Kidney tubule cell (primary cell): Measurements from ENCODE around the gene EFCAB8.
"Not testable (repeated sequence)": the region's sequence is repeated elsewhere in the genome, so short reads cannot be mapped to it uniquely, and the experiment has no call there.

Source experiments
- DNase-seq: peaks from one replicate; pipeline ENCODE4 v3.0.0-alpha.2; 2018; ENCODE audit warnings: low spot score

Gene EFCAB8

DNA sequence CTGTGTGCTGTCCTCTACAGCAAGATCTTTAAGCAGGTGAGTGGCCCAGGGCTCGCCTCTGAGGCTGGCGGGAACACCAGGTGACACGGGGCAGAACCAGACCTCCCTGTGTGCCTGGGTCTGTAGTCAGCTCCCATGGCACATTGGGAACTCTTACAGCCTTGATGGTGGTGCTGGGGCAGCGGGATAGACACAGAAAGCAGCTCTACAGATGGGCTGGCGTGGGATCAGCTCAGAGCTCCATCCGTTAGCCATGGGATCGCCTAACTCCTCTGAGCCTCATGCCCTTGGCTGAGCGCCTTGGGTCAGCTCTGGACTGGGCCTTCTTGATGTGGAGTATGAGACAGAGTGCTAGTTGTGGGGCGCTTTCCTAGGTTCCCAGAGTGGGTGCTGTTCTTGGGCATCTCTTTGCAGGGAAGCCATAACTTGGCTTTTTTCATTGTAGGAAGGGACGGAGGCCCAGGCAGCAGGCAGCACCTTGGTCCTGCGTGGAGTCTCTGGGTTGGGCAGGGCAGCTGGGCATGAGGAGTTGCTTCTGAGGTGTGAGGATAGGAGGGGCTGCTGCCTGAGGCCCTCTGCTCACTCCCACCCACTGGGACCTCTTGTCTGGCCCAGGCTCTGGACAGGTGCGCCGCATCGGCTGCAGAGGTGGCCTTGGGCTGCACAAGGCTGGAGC, 51.3 kb downstream of the EFCAB8 start:
- DNase-seq: no peak

DNA sequence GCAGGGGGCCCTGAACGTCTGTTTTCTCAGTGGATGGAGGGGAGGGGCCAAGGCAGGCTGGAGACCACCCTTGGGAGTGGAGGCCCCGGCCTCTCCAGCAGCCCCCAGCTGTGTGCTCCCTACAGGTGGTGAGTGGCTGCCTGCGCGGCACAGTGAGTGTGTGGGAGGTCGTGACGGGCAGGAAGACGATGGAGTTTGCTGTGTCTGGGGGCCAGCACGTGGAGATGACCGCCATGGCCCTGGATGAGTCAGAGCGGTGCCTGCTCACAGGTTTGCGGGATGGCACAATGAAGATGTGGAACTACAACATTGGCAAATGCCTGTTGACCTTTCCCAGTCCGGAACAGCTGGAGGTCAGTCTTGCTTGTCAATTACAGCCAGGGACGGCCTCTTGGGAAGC, 52.6 kb downstream of the EFCAB8 start:
- no peak for DNase-seq

DNA sequence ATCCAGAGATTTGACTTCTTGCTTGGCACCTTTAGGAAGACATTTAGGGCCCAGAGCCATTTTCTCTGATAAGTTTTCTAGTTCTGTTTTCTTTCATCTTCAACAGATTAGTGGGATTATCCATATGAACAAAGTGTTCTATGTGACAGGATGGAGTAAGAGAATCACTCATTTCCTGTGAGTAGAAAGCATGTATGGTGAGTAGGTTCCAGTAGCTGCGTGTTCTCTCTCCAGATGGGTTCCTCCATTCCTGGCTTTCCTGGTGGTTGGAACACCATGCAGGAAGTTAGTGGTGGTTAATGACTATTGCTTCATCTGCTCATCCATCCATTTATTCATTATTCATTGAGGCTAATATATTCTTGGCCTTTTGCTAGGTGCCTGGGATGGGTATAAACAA, 54.0 kb downstream of the EFCAB8 start:
- DNase-seq: peak; percentile 5

DNA sequence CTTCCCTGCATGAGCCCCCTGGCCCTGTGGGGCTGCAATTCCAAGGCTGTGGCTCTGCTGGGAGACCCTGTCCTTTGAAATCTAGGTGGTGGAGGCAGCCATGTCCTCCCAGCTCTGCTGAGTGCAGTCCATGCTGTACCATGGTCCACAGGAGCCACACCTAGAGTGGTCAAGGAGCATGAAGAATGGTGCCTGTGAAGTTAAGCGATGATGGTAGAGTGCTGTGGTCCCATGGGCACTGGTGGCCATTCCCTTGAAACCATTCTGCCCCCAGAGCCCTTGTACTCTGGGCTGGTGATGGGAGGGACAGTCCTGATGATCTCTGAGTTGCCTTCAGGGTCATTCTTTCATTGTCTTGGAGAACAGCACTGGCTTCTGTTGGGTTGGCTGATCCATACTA, 55.3 kb downstream of the EFCAB8 start:
- no peak for DNase-seq

DNA sequence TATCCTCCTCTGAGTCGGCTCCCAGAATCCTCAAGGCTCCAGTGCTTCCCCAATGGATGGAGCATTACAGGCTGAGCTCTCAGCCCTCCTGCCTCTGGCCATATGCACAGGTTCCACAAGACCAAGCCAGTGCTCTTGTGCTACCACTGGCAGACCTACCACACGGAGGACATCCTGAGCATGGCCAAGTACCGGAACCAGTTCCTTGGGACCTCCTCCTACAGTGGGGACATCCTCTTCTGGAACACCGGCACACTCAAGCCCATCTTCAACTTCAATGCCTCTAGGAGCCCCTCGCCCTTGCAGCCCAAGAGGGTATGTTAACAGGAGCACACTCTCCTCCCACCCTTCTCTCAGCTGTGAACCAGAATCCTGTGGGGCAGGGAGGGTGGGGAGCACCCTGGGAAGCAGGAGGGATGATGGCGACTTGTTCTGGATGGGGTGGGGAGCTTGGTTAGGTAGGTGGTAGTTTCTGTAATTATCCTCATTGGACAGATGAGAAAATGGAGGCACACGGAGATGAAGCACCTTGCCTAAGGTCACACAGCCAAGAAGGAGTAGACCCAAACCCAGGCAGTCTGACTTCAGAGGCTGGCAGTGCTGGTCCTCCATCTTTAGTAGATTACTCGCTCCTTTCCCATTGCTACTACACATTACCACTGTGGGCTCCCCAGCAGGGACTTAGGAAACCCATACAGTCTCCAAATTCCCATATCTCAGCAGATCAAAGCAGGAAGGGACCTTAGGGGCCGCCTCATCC, 58.6 kb downstream of the EFCAB8 start:
- no peak for DNase-seq

DNA sequence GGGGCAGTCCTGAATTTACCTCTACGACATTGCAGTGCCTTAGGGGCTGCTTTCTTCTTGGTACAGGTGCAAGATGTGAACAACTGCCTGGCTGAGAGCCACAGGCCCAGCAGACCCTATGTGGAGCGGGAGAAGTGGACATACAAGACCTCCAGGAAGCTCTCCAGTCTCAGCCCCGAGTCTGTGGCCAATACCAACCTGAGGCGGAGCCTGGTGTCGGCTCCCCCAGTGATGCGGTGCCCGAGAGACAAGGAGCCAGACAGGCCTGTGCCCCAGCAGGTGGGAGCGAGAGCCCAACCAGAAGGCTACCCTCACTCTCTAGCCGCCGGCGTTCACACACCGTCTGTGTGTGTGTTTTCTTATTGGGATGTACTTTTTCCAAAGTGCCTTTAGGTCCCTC, 59.6 kb downstream of the EFCAB8 start:
- DNase-seq: no peak

DNA sequence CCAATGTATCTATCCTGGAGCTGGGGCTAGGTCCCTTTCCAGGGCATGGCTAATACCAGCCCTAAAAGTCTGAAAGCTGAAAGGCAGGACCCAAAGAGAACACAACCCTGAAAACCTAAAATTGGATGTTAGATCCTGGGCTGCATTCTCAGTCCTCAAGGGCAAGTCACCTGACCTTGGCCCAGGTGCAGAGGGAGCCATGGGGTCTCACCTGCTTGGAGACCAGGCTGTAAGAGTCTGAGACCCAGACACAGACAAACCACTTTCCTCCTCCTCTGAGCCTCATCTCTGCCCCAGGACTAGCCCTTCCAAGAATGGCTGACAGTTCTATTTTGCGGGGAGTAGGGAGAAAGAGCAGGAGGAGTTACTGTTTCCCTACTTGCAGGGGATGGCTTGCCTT, 60.0 kb downstream of the EFCAB8 start:
- DNase-seq: no peak

DNA sequence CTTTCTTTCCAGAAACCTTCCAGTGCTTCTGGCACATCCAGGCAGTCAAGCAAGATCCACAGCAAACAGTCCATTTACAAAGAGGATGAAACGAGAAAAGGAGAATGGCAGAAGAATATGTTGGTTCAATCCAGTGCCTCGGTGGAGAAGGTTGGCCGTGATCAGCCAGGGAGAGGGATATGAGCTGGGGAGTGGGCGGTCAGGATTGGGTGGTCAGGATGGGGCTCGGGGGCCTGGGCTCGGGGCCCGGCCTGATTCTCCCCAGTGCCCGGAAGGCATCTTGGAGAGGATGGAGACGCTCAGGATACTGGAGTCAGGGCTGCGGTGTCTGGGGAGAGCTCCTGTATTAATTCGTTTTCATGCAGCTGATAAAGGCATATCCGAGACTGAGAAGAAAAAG, 61.3 kb downstream of the EFCAB8 start:
- no peak for DNase-seq

DNA sequence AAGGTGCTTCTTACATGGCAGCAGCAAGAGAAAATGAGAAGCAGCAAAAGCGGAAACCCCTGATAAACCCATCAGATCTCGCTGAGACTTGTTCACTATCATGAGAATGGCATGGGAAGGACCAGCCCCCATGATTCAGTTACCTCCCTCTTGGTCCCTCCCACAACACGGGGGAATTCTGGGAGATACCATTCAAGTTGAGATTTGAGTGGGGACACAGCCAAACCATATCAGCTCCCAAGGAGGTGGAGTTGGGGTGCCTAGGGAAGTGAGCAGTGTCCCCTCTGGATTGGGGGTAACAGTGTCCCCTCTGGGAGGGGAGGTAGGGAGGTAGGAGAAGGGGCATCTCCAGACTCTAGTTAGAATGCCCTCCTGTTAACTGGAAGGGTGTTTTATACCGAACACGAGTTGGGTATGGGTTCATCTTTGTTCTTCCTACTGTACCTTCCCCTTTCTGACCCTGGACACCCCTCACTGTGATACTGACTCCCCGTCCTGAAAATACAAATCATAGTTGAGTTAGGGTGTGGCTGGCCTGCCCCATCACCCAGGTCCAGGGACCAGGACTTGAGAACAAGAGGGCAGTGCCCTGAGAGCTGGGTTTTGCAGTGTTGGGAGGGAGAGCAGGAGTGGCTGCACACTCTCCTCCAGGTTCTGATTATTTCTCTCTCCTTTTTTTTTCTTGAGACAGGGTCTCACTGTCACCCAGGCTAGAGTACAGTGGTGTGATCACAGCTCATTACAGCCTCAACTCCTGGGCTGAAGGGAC, 62.0 kb downstream of the EFCAB8 start:
- no peak for DNase-seq

DNA sequence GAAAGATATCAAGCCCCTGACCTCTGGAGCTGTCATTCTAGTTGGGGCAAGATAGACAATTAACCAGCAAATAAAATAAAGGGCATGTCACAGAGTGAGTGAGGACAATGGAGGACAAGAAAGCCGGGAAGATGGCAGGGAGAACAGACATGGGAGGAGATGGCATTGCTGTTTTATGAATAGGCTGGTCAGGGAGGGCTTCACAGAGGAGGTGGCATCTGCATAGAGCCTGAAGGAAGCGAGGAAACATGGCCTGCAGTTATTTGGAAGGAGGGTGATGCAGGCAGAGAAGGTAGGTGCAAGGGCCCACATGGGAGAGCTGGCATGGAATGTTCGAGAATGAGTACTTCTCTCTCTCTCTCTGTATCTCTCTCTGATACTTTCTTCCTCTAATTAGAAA, 63.7 kb downstream of the EFCAB8 start:
- DNase-seq: no peak

DNA sequence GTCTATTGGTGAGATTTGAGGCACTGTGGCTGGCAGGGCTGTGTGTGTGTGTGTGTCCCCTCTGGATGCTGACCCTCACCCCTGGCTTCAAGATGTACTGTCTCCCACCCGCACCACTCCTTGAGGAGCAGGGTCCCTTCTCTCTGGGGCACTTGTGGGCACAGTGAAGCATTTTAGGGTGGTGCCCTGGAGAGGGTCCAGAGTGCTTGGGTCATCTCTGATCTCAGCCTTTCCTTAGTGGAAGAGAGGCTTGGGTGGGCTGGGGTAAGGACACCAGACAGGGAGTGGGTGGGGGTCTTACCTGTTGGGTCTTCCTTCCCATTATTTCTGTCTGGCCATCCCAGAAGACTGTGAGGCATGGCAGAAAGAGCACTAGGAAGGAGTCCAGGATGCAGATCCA, 66.1 kb downstream of the EFCAB8 start:
- DNase-seq: no peak

DNA sequence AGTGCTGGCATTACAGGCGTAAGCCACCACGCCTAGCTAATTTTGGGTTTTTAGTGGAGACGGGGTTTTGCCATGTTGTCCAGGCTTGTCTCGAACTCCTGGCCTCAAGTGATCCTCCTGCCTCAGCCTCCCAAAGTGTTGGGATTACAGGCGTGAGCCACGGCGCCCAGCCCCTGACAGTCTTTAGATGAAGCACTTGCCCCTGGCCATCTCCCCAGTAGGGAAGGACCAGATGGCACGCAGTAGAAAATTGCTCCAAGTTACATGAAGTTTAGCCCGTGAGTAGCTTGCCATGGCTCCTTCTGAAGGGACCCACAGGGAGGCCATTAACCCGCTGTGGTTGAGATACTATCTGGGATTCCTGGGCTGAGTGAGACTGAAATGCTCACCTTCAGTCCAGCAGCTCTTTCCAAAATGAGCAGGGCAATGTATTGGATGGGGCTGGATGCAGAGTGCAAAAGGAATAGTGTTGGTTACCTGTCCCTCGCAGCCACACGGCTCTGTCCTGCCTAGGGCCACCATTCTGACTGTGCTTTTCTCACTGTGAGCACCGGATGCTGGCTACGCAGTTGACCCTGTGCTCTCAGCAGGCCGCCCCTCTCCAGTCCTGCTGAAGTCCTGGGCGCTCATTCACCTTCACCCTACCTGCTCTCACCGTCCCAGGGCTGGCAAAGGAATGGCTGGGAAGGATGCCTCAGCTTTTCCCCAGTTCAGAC, 66.9 kb downstream of the EFCAB8 start:
- no peak for DNase-seq

DNA sequence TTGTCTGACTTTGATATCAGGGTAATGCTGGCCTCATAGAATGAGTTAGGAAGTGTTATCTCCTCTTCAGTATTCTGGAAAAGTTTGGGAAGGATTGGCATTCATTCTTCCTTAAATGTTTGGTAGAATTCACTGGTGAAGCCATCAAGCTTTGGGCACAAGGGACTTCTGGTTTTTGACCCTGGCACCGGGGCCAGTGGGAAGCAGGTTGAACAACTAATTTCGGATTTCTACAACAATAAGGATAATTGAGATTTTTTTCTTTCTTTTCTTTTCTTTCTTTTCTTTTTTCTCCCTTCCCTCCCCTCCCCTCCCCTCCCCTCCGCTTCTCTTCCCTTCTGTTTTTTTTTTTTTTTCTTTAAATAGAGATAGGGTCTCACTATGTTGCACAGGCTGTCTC, 70.4 kb downstream of the EFCAB8 start:
- DNase-seq: no peak

DNA sequence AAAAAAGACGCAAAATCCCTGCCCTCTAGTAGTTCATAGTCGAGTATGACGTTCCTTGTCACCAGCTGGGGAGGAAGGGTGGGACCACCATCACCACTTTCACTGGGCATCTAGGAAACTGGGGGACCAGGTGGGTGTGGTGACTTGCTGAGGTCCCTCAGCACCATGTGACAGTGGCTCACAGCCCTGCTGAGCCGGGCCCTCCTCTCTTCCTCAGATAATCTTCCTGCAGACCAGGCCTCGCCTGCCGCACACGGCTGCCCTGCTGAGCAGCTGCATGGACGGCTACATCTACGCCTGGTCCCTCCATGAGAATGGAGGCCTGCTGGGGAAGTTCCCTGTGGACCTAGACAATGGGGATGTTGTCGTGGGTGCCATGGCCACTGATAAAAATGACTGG, 71.5 kb downstream of the EFCAB8 start:
- DNase-seq: no peak

DNA sequence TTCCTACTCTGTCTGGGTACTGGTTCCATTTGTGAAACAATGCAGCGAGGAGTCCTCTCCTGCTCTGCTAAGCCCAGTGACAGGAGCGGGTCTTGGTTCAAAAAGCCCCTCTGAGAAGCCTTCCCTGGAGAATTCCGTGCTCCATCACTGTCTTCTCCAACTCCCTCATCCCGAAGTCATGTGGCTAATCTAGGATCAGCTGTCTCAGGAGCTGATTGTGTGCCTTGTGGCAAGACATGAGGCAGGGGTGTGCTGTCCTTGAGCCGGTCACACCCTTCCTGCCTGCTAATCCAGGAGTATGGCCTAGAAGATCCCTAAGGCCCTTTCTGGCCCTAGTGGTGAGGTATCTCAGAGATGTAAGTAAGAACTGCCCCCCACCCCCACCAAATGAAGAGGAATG, 72.0 kb downstream of the EFCAB8 start:
- no peak for DNase-seq

DNA sequence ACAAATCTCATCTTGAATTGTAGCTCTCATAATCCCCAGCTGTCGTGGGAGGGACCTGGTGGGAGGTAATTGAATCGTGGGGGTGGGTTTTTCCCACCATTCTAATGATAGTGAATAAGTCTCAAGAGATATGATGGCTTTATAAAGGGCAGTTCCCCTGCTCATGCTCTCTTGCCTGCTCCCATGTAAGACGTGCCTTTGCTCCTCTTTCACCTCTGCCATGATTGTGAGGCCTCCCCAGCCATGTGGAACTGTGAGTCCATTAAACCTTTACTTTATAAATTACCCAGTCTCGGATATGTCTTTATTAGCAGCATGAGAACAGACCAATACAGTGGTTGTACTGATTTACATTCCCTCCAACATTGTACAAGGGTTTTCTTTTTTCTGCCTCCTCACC, 75.9 kb downstream of the EFCAB8 start:
- no peak for DNase-seq

DNA sequence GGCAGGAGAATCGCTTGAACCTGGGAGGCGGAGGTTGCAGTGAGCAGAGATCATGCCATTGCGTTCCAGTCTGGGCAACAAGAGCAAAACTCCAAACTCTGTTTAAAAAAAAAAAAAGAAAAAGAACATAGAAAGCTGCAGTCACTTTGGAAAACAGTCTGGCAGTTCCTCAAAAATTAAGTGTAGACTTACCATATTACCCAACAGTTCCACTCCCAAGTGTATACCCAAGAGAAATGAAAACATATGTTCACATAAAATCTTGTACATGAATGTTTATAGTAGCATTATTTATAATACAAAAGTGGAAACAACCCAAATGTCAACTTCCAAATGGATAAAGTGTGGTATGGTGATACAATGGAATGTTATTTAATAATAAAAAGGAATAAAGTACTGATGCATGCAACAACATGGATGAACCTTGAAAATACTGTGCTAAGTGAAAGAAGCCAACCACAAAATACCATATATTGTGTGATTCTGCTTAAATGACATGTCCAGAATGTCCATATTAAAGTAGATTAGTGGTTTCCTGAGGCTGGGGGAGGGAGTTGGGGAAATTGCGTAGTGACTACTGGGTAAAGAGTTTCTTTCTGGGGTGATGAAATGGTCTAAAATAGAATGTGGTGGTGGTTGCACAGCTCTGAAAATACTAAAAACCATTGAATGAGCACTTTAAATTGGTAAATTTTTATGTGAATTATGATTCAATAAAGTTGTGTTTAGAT, 82.6 kb downstream of the EFCAB8 start:
- DNase-seq: no peak

DNA sequence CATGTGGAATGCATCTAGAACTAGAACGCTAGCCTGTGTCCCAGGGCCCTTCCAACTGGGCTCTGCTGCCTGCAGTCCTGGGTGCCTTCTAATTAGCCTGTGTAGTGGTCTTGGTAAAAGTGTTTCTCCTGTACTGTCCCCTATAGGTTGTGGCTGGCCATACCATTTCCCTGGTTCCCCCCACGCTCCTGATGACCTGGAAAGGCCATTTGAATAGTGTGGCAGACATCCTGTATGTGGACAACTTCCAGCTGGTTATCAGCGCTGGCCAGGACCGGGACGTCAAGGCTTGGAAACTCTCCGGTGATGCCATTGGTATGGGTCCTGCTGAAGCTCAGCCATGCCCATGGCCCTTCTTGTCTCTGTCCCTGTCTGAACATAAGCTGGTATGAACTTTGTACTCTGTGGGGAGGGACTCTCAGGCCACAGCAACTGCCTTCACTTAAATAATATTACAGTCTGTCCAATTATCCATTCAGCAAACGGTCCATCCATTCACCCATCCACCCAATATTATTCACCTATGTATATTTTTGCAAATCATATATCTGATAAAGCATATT, 84.8 kb downstream of the EFCAB8 start:
- DNase-seq: no peak

DNA sequence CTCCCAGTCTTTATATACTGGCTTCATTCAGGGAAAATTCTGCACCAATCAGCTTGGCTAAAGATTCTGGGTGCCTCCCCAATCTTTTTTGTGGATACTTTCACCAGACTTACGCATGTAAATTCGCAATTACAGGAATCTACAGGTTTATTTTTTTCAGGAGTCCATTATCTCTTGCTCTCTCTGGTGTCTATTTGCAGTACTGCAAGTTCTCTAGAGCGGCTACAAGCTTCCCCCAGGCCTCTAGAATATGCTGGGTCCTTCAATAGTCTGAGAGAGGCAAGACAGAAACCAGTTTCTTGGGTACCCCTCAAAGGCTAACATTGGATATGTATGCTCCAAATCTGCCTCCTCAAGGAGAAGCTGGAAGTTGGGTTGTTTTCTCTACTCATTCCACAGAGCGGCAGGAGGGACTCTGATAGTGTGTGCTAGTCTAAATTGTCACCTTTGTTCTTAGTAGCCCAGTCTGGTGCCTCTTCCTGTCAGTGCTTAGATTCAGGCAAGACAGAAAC, 87.0 kb downstream of the EFCAB8 start:
- DNase-seq: peak; percentile 20

DNA sequence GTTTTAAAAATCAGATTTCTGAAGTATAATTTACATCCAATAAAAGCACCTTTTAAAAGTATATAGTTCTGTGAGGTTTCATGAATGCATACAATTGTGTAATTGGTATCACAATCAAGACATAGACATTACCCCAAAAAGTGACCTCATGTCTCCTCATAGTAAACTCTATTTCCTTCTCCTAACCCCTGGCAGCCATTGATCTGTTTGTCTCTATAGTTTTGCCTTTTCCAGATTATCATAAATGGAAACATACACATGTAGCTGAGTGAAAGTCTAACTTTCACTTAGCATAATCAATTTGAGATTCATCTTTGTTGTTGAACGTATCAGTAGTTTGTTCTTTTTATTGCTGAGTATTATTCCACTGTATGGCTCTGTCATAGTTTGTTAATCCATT, 87.9 kb downstream of the EFCAB8 start:
- no peak for DNase-seq

DNA sequence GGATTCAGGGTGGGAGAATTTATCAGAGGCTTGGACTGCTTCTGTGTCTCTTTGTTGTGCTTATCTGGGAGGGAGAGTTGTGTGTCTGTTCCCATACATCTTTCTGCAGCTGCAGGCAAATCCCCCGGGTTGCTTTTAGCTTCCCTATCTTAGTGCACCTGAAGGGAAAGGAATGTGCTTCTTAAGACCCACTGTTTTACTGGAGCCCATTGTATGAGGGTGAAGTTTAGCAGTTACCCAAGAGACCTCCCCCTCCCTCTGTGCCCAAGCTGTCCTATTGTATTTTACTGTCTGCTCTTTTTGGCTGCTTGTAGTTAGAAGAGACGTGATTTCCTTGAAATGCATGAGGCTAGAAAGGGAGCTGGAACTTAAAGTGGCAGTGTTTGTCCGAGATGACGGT, 91.8 kb downstream of the EFCAB8 start:
- not testable (repeated sequence) for DNase-seq
